ES-I3 (cell line): ENCODE data around the gene TRIM15.
"Not testable (repeated sequence)": the region's sequence is repeated elsewhere in the genome, so short reads cannot be mapped to it uniquely, and the experiment has no call there.

Source experiments
- H3K36me3 ChIP-seq: 2 replicates; pipeline ENCODE4 v1.6.1; 2013; ENCODE audit warnings: mild to moderate bottlenecking, low read length, control low read depth, moderate library complexity; ENCODE audit not compliant: insufficient read depth
- H3K4me1 ChIP-seq: 2 replicates; pipeline ENCODE4 v1.6.1; 2013; ENCODE audit warnings: mild to moderate bottlenecking, control low read depth, low read length; ENCODE audit not compliant: insufficient read depth
- H3K9ac ChIP-seq: 2 replicates; pipeline ENCODE4 v1.6.1; 2013; ENCODE audit warnings: low read depth, mild to moderate bottlenecking, low read length, moderate library complexity
- H3K9me3 ChIP-seq: 2 replicates; pipeline ENCODE4 v1.6.1; 2013; ENCODE audit warnings: mild to moderate bottlenecking, low read length, moderate library complexity; ENCODE audit not compliant: control insufficient read depth, insufficient read depth

Gene TRIM15

DNA sequence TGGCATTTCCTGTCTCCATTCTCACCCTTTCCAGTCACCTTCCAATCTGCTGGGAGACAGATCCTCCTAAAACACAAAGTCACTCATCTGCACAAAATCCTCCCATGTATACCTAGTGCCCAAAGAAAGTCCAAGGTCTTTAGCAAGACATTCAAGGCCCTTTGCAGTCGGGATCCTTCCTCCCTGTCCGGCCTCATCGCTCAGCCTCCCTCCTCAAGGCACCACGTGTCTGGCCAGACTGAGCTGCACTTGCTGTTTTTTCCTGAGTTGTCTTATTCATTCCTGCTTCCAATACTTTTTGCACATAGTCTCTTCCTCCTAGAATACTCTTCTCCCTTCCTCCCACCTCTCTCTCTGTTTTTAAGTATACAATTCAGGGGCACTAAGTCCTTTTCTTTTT, 1.4 kb downstream of the TRIM15 start:
- Histone ChIP-seq H3K9me3 (no peaks in the 10 kb centered on the region), H3K9ac (no peak overlapping the region), H3K36me3 (no peaks in the 10 kb centered on the region), H3K4me1 (peaks cover 2% of the 10 kb centered on the region; the same call in 1 of the 2 replicates)

DNA sequence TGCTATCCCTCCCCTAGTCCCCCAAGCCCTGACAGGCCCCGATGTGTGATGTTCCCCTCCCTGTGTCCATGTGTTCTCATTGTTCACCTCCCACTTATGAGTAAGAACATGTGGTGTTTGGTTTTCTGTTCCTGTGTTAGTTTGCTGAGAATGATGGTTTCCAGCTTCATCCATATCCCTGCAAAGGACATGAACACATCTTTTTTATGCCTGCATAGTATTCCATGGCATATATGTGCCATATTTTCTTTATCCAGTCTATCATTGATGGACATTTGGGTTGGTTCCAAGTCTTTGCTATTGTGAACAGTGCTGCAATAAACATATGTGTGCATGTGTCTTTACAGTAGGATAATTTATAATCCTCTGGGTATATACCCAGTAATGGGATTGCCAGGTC, 1.9 kb downstream of the TRIM15 start:
- H3K9me3 ChIP-seq, H3K36me3 ChIP-seq, H3K9ac ChIP-seq, H3K4me1 ChIP-seq: not testable (repeated sequence)

DNA sequence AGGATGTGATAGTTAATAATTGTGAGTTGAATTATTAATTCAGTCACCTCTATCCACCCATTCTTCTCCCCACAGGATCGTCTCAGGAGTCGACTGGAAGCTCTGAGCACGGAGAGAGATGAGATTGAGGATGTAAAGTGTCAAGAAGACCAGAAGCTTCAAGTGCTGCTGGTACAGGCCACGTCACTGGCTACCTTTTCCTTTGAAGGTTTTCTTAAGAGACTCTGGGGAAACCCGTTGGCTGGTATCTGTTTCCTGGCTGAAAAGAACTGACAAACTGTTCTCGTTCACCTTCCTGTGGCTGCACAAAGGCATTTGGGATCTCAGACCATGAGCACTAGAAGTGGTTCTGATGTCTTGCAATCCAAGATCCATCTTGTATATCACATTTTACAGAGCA, 3.8 kb downstream of the TRIM15 start:
- no peaks in the 10 kb centered on the region for H3K9me3 ChIP-seq
- H3K36me3 ChIP-seq, result no peaks in the 10 kb centered on the region

DNA sequence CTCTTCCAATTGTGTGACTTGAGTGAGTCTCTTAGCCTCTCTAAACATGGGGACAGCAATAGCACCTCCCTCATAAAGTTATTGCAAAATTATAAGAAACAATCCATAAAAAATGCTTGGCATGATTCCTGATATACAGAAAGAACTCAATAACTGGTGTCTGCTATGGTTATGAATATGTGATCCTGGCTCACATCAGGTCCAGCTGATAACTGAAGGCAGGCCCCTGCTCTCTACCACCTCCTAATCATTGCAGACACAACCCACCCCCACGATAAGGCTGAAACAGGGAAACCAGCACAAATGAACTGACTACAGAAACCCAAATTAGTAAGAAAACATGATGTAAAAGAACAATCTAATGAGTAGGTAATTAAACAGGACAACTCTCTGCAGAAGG, 5.4 kb downstream of the TRIM15 start:
- Histone ChIP-seq H3K36me3 (no peaks in the 10 kb centered on the region), H3K4me1 (peaks cover 4% of the 10 kb centered on the region; the same call in 1 of the 2 replicates), H3K9ac (no peak overlapping the region), H3K9me3 (no peaks in the 10 kb centered on the region)

More for the DNA sequence above, 3.8 kb downstream of the TRIM15 start:
- H3K9ac ChIP-seq, result no peak overlapping the region
- H3K4me1 ChIP-seq, result peaks cover 4% of the 10 kb centered on the region; the same call in 1 of the 2 replicates

DNA sequence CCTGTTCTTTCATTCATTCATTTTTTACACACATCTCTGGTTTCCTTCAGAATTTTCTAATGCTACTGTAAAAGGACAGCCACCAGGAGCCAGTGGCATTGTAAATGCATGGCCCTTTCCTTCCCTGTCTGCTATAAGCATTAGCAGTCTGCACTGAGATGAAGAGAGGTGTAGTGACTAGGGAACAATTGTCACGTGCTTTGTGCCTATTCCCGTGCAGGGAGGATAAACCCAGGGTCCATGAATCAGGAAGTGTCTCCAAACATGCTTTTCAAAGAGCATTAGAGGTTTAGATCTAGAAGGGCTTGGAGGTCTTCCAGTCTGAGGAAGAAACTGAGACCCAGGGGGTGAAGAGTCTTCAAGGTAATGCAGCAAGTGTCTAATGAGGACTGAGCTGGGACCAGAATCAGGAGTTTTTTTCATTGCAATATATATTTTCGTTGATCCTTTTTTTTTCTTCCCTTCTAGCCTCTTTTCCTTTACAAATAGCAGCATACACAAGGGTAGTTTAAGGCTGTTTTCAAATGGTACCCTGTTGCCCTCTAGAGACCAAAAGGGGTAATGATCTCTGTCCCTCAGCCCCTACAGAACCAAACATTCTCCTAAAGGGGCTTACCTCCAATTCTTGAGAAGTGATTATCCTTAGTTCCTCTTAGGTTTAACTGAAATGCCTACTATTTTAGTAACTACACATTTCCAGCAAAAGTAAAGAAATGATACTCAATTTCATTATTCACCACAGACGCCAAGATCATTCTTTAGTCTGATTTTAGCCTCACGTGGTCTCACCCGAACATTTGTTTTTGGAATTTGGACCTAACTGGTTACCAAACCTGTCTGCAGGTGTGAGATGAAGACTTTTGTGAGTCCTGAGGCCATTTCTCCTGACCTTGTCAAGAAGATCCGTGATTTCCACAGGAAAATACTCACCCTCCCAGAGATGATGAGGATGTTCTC, 6.6 kb downstream of the TRIM15 start:
- no peak overlapping the region for H3K9ac ChIP-seq
- no peaks in the 10 kb centered on the region for H3K9me3 ChIP-seq
- H3K36me3 ChIP-seq, result no peaks in the 10 kb centered on the region
- H3K4me1 ChIP-seq, result peaks cover 4% of the 10 kb centered on the region; the same call in 1 of the 2 replicates

DNA sequence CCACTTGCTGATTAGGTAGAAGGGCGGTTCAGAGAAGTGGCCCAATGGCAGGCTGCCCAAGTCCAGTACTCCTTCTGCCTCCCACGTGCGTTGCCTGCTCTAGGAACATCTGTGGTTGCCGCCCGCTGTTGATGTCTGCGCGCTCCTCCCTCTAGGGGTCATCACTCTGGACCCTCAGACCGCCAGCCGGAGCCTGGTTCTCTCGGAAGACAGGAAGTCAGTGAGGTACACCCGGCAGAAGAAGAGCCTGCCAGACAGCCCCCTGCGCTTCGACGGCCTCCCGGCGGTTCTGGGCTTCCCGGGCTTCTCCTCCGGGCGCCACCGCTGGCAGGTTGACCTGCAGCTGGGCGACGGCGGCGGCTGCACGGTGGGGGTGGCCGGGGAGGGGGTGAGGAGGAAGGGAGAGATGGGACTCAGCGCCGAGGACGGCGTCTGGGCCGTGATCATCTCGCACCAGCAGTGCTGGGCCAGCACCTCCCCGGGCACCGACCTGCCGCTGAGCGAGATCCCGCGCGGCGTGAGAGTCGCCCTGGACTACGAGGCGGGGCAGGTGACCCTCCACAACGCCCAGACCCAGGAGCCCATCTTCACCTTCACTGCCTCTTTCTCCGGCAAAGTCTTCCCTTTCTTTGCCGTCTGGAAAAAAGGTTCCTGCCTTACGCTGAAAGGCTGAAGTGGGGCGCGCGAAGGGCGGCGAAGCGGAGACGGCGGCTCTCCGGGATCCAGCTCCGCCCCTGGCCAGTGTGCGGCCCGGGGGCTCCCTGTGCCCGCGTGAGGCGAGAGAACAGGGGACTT, 8.5 kb downstream of the TRIM15 start:
- no peaks in the 10 kb centered on the region for H3K9me3 ChIP-seq
- H3K36me3 ChIP-seq, result no peaks in the 10 kb centered on the region
- peaks cover 4% of the 10 kb centered on the region; the same call in 1 of the 2 replicates for H3K4me1 ChIP-seq
- peak overlapping the region; percentile 12; the same call in 1 of the 2 replicates for H3K9ac ChIP-seq

DNA sequence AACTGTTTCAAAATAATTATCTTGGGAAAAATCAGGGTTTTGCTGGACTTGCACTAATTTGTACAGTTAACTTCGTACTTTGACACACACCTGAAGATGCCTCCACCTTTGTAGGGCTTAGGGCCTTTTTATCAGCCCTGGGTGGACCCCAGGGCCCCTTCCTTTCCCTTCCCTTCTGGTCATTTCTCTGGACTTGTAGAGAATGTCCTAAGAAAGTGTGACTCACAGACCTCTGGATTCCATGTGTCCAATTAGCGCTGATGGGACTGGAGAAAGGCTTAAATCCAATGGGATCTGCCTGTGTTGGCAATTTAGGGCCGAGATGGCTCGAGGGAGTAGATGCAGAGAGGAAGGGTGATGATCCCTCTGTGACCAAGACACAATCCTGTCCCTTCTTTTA, 9.3 kb downstream of the TRIM15 start:
- H3K9ac ChIP-seq, result peak overlapping the region; percentile 12; the same call in 1 of the 2 replicates
- no peaks in the 10 kb centered on the region for H3K9me3 ChIP-seq
- H3K36me3 ChIP-seq, result no peaks in the 10 kb centered on the region
- H3K4me1 ChIP-seq, result peaks cover 4% of the 10 kb centered on the region; the same call in 1 of the 2 replicates

DNA sequence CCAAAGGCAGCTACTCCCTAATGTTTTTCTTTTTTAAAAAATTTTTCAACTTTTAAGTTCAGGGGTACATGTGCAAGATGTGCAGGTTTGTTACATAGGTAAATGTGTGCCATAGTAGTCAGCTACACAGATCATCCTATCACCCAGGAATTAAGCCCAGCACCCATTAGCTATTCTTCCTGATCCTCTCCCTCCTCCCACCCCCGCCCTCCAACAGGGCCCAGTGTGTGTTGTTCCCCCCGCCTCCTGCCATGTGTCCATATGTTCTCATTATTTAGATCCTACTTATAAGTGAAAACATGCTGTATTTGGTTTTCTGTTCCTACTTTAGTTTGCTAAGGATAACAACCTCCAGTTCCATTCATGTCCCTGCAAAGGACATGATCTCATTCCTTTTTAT, 12.4 kb downstream of the TRIM15 start:
- Histone ChIP-seq H3K36me3 (no peaks in the 10 kb centered on the region), H3K9ac (no peak overlapping the region), H3K4me1 (no peaks in the 10 kb centered on the region)

DNA sequence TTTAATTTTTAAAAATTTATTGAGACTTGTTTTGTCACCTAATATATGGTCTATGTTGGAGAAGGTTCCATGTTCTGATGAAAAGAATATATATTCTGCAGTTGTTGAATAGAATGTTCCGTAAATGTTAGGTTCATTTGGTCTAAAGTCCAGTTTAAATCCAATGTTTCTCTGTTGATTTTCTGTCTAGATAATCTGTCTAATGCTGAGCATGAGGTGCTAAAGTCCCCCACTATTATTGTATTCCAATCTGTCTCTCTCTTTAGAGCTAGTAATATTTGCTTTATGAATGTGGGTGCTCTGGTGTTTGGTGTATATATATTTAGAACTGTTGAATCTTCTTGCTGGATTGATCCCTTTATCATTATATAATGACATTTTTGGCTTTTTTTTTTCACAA, 15.5 kb downstream of the TRIM15 start:
- H3K36me3 ChIP-seq, result no peaks in the 10 kb centered on the region; the same call in 1 of the 2 replicates
- H3K9me3 ChIP-seq, result no peaks in the 10 kb centered on the region
- H3K4me1 ChIP-seq, result no peaks in the 10 kb centered on the region
- H3K9ac ChIP-seq, result no peak overlapping the region

More for the DNA sequence above, 12.4 kb downstream of the TRIM15 start:
- H3K9me3 ChIP-seq, result no peaks in the 10 kb centered on the region

DNA sequence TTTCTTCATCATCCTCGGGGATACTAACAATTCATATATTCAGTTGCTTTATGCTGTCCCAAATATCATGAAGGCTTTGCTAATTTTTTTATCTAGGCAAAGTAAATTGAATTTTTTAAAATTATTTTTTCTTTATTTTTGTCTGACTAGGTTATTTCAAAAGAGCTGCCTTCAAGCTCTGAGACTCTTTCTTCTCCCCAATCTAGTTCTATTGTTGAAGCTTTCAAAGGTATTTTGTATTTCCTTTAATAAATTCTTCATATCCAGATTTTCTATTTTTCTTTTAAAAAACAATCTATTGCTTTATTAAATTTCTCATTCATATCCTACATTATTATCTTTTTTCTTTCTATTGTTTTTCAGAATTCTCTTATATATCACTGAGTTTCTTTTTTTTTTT, 16.8 kb downstream of the TRIM15 start:
- no peaks in the 10 kb centered on the region for H3K9me3 ChIP-seq
- peaks cover 2% of the 10 kb centered on the region; the same call in 1 of the 2 replicates for H3K36me3 ChIP-seq
- H3K9ac ChIP-seq, result no peak overlapping the region
- H3K4me1 ChIP-seq, result no peaks in the 10 kb centered on the region

DNA sequence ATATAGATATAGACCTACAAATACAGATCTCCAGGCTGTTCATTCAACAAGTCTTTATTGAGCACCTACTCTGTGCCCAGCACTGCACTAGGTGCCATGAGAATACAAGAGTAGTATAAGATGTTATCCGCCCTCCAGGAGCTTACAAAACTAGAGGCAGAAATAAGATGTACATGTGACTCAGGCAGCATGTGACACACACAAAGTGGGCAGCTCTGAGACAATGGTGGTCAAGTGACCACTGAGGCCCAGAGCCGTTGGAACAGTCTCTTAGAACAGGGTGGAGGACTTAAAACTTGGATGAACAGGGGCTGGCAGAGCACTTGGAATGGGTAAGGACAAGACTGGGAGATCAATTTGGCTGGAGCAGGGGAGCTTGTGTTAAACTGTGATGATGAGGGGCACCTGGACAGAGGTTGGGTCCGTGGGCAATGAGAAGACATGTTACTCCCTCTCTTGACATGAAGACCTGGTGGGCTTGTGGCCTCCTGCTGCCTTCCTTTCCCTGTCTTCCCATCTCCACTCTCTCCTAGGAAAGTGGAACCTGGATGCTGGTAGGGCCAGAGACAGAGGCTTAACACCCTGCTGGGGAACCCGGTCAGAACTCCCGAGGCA, 21.2 kb downstream of the TRIM15 start:
- peaks cover 31% of the 10 kb centered on the region for H3K36me3 ChIP-seq
- no peaks in the 10 kb centered on the region for H3K4me1 ChIP-seq
- no peaks in the 10 kb centered on the region for H3K9me3 ChIP-seq
- H3K9ac ChIP-seq, result no peak overlapping the region

DNA sequence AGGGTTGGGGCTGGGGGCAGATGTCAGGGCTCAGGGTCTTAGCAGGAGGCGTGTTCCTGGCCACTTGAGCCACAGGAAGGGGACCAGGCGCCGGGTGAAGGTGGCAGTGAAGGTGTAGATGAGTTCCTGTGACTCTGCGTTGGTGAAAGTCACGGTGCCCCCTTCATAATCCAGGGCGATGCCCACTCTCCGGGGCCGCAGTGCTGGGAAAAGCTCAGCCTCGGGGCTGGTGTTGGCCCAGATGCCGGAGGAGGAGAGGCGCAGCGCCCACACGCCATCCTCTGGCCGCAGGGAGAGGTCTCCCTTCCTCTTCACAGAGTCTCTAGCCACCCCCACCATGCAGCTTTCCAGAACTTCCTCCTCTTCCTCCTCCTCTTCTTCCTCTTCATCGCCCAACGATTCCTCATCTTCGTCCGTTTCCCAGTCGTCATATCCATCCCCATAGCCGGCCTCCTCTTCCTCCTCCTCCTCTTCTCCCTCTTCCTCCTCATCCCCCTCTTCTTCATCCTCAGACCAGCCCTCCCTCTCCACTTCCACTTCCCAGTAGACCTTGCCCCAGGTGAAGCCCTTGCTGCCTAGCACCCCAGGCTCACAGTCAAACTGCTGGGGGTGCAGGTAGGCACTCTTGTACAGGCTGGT, 22.6 kb downstream of the TRIM15 start:
- Histone ChIP-seq H3K4me1 (no peaks in the 10 kb centered on the region), H3K36me3 (peaks cover 36% of the 10 kb centered on the region)

DNA sequence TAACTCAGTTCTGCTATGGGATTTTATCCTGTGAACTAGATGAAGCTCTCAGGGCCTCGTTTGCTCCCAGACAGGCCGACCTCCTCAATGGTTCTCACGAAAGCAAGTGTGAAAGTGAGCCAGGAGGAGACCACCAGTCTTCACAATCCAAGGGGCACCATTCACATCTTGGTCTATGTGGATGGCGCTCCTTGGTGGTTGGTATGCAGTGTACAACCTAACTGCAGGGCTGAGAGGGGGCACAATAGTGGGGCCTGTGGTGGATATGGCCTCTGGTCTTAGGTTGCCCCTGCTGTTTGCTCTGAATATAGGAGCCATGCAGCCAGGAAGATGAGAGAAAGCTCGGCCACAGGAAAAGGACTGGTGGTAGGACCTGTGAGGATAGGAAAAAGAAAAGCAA, 25.2 kb downstream of the TRIM15 start:
- Histone ChIP-seq H3K4me1 (no peaks in the 10 kb centered on the region), H3K9ac (no peak overlapping the region), H3K9me3 (no peaks in the 10 kb centered on the region), H3K36me3 (peaks cover 42% of the 10 kb centered on the region)

More for the DNA sequence above, 22.6 kb downstream of the TRIM15 start:
- Histone ChIP-seq H3K9me3 (no peaks in the 10 kb centered on the region), H3K9ac (no peak overlapping the region)

DNA sequence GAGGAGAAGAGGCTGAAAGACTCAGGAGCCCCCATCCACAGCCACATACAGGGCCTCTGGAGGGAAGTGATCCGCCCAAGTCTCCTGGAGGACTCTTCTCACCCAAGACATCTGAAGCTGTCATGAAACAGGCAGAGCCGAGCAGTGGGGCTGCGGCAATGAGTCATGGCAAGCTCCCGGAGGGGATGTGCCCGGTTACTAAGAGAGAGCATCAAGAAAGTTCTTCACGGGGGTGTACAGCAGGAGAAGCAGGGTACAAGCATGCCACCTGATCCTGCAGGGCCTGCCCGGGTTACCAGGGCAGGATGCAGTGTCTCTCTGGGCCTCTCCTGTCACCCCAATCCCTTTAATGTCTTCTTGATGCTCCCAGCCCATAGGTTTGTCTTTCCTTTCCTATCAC, 28.7 kb downstream of the TRIM15 start:
- no peaks in the 10 kb centered on the region for H3K9me3 ChIP-seq
- H3K4me1 ChIP-seq, result 0 out of 2 replicates have a peak, but pooled peaks cover 8% of the 10 kb centered on the region
- no peak overlapping the region for H3K9ac ChIP-seq
- H3K36me3 ChIP-seq, result peaks cover 29% of the 10 kb centered on the region
